Measurements from ENCODE around the gene MYO1B. TPM values are rescaled to one million over a fixed set of nuclear protein-coding genes. Genes with fewer than 3 reads are reported as not detected.

The MYO1B gene
- total and polyA plus RNA-seq, 2 donors = 26.5 to 28.5 TPM

Other genes with a start within 250 kb of the MYO1B start
- 201 TPM for gene STAT1, start 231.2 kb upstream of the MYO1B start, total RNA-seq
- gene STAT1, start 231.2 kb upstream of the MYO1B start, polyA plus RNA-seq = 77.8 TPM
- 7.5 TPM for gene STAT4, start 94.4 kb upstream of the MYO1B start, total RNA-seq
- 13.9 TPM for gene STAT4, start 94.4 kb upstream of the MYO1B start, polyA plus RNA-seq

All from thymus (tissue), 2 donors.